ENCODE results near the gene THG1L. TPM values are rescaled to one million over a fixed set of nuclear protein-coding genes. Genes with fewer than 3 reads are reported as not detected.

The THG1L gene
- total and polyA plus RNA-seq, 2 of the 13 experiments (the other 11 are each of a cell fraction or from before 2014, with no cell fraction given) = 16.6 to 17.2 TPM

DNA sequence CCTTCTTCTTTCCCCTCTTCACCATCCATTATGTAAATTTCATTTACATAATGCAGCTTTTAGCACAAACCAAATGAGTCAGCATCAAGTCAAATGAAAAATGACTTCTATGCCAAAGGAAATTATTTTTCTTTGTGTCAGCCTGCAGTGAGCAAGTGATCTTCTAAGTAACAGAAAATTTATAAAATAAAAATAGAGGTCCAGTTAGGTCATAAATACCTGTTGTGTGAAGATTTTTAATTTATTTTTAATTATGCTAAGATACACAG is 16.7 kb upstream of the THG1L start:
- ATAC-seq = no peak
- BruUV-seq (replicated peaks) = no TSS peak
- no peak overlapping the region for H3K27ac ChIP-seq (ENCODE audit: extremely low read length, insufficient read depth, low read length)
- ChIA-PET CTCF (ENCODE audit: low intra/inter-chr PET ratio, low total read pairs) (no interaction called here), POLR2A (no interaction called here)
- intact Hi-C loops (cut with micrococcal nuclease; ENCODE audit: unreplicated experiment) (loop anchor here (10.0 kb wide), 1 partner anchor 280 kb away; no protein-coding TSS in a partner anchor), in situ Hi-C loops (cut with HindIII; ENCODE audit: extremely low pct_ligation_motif_present, low pct_unique_long_range_greater_than_20kb) (no loop called here)
- H3K9me3 ChIP-seq (ENCODE audit: low read length) = no peaks in the 10 kb centered on the region
- H3K27me3 ChIP-seq (ENCODE audit: control insufficient read depth in 1 of 2, insufficient read depth in 2 of 2, low read length in 2 of 2) = no peaks in the 10 kb centered on the region
- DNase-seq (ENCODE audit: low spot score) = no peak
- no peak overlapping the region for H3K9ac ChIP-seq (ENCODE audit: insufficient read depth, low read depth, low read length)
- no peaks in the 10 kb centered on the region for H3K4me1 ChIP-seq (ENCODE audit: insufficient read depth, low read length)
- no peak overlapping the region for H2AFZ ChIP-seq (ENCODE audit: low read length)
- no peak for FAIRE-seq
- H3K4me3 ChIP-seq (replicated peaks in 1 of 3; ENCODE audit: insufficient read depth in 1 of 3, low read depth in 2 of 3, low read length in 3 of 3) = no peak overlapping the region
- H3K79me2 ChIP-seq (ENCODE audit: insufficient read depth, low read length) = no peaks in the 10 kb centered on the region
- H3K4me2 ChIP-seq (ENCODE audit: low read depth, low read length) = no peak overlapping the region
- no peaks in the 10 kb centered on the region for H3K36me3 ChIP-seq (replicated peaks in 1 of 2; ENCODE audit: control insufficient read depth in 1 of 2, insufficient read depth in 2 of 2, low read length in 2 of 2)
- no peaks in the 10 kb centered on the region for H4K20me1 ChIP-seq (ENCODE audit: insufficient read depth, low read length)
- TF ChIP-seq RAD51 (IDR thresholded peaks at IDR 0.05; ENCODE audit: borderline replicate concordance) (no peak), ADNP (CRISPR knock-in tag; IDR thresholded peaks at IDR 0.05) (no peak), KMT2A (CRISPR knock-in tag; IDR thresholded peaks at IDR 0.05) (no peak), CBX5 (CRISPR knock-in tag; IDR thresholded peaks at IDR 0.05; ENCODE audit: borderline replicate concordance) (no peak), ZEB1 (IDR thresholded peaks at IDR 0.05; ENCODE audit: insufficient replicate concordance, low read depth) (no peak), ZNF160 (CRISPR knock-in tag; IDR thresholded peaks at IDR 0.05) (no peak), IRX3 (CRISPR knock-in tag; IDR thresholded peaks at IDR 0.05; ENCODE audit: borderline replicate concordance, low read depth) (no peak), CHCHD3 (CRISPR knock-in tag; IDR thresholded peaks at IDR 0.05) (no peak)
- TF ChIP-seq, protein P1, sequence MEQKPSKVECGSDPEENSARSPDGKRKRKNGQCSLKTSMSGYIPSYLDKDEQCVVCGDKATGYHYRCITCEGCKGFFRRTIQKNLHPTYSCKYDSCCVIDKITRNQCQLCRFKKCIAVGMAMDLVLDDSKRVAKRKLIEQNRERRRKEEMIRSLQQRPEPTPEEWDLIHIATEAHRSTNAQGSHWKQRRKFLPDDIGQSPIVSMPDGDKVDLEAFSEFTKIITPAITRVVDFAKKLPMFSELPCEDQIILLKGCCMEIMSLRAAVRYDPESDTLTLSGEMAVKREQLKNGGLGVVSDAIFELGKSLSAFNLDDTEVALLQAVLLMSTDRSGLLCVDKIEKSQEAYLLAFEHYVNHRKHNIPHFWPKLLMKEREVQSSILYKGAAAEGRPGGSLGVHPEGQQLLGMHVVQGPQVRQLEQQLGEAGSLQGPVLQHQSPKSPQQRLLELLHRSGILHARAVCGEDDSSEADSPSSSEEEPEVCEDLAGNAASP (CRISPR knock-in tag; IDR thresholded peaks at IDR 0.05; ENCODE audit: borderline replicate concordance) = no peak
- TF ChIP-seq, protein P2, sequence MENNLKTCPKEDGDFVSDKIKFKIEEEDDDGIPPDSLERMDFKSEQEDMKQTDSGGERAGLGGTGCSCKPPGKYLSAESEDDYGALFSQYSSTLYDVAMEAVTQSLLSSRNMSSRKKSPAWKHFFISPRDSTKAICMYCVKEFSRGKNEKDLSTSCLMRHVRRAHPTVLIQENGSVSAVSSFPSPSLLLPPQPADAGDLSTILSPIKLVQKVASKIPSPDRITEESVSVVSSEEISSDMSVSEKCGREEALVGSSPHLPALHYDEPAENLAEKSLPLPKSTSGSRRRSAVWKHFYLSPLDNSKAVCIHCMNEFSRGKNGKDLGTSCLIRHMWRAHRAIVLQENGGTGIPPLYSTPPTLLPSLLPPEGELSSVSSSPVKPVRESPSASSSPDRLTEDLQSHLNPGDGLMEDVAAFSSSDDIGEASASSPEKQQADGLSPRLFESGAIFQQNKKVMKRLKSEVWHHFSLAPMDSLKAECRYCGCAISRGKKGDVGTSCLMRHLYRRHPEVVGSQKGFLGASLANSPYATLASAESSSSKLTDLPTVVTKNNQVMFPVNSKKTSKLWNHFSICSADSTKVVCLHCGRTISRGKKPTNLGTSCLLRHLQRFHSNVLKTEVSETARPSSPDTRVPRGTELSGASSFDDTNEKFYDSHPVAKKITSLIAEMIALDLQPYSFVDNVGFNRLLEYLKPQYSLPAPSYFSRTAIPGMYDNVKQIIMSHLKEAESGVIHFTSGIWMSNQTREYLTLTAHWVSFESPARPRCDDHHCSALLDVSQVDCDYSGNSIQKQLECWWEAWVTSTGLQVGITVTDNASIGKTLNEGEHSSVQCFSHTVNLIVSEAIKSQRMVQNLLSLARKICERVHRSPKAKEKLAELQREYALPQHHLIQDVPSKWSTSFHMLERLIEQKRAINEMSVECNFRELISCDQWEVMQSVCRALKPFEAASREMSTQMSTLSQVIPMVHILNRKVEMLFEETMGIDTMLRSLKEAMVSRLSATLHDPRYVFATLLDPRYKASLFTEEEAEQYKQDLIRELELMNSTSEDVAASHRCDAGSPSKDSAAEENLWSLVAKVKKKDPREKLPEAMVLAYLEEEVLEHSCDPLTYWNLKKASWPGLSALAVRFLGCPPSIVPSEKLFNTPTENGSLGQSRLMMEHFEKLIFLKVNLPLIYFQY (CRISPR knock-in tag; IDR thresholded peaks at IDR 0.05; ENCODE audit: borderline replicate concordance) = no peak
- TF ChIP-seq, protein P3, sequence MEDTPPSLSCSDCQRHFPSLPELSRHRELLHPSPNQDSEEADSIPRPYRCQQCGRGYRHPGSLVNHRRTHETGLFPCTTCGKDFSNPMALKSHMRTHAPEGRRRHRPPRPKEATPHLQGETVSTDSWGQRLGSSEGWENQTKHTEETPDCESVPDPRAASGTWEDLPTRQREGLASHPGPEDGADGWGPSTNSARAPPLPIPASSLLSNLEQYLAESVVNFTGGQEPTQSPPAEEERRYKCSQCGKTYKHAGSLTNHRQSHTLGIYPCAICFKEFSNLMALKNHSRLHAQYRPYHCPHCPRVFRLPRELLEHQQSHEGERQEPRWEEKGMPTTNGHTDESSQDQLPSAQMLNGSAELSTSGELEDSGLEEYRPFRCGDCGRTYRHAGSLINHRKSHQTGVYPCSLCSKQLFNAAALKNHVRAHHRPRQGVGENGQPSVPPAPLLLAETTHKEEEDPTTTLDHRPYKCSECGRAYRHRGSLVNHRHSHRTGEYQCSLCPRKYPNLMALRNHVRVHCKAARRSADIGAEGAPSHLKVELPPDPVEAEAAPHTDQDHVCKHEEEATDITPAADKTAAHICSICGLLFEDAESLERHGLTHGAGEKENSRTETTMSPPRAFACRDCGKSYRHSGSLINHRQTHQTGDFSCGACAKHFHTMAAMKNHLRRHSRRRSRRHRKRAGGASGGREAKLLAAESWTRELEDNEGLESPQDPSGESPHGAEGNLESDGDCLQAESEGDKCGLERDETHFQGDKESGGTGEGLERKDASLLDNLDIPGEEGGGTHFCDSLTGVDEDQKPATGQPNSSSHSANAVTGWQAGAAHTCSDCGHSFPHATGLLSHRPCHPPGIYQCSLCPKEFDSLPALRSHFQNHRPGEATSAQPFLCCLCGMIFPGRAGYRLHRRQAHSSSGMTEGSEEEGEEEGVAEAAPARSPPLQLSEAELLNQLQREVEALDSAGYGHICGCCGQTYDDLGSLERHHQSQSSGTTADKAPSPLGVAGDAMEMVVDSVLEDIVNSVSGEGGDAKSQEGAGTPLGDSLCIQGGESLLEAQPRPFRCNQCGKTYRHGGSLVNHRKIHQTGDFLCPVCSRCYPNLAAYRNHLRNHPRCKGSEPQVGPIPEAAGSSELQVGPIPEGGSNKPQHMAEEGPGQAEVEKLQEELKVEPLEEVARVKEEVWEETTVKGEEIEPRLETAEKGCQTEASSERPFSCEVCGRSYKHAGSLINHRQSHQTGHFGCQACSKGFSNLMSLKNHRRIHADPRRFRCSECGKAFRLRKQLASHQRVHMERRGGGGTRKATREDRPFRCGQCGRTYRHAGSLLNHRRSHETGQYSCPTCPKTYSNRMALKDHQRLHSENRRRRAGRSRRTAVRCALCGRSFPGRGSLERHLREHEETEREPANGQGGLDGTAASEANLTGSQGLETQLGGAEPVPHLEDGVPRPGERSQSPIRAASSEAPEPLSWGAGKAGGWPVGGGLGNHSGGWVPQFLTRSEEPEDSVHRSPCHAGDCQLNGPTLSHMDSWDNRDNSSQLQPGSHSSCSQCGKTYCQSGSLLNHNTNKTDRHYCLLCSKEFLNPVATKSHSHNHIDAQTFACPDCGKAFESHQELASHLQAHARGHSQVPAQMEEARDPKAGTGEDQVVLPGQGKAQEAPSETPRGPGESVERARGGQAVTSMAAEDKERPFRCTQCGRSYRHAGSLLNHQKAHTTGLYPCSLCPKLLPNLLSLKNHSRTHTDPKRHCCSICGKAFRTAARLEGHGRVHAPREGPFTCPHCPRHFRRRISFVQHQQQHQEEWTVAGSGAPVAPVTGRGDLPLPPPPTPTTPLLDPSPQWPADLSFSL (CRISPR knock-in tag; IDR thresholded peaks at IDR 0.05) = no peak
- TF ChIP-seq, protein P4, sequence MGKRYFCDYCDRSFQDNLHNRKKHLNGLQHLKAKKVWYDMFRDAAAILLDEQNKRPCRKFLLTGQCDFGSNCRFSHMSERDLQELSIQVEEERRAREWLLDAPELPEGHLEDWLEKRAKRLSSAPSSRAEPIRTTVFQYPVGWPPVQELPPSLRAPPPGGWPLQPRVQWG (CRISPR knock-in tag; IDR thresholded peaks at IDR 0.05; ENCODE audit: borderline replicate concordance, low read depth) = no peak

All from HepG2 (cell line).